ENCODE data around the gene RMC1.

DNA sequence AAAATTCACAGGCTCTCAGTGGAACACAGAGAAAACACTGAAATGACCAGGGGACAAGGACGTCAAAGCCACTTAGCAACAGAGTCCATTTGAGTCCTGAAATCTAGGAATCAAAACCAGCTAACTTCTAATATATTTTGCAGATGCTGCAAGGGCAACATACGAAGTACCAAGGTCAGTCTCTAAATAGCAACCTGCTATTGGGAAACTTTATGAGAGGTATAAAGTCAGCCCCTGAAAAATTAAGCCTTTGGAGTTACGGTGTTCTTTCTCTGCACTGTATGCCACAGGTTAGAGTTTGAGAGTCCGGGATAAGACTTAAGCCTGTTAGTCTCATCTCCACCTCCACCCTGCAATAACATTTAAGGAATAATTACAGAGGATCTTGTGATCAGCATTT, 69.7 kb downstream of the RMC1 start:
- TF ChIP-seq, protein P1, sequence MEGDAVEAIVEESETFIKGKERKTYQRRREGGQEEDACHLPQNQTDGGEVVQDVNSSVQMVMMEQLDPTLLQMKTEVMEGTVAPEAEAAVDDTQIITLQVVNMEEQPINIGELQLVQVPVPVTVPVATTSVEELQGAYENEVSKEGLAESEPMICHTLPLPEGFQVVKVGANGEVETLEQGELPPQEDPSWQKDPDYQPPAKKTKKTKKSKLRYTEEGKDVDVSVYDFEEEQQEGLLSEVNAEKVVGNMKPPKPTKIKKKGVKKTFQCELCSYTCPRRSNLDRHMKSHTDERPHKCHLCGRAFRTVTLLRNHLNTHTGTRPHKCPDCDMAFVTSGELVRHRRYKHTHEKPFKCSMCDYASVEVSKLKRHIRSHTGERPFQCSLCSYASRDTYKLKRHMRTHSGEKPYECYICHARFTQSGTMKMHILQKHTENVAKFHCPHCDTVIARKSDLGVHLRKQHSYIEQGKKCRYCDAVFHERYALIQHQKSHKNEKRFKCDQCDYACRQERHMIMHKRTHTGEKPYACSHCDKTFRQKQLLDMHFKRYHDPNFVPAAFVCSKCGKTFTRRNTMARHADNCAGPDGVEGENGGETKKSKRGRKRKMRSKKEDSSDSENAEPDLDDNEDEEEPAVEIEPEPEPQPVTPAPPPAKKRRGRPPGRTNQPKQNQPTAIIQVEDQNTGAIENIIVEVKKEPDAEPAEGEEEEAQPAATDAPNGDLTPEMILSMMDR (IDR thresholded peaks at IDR 0.05) = no peak
- no peak for TF ChIP-seq POLR2AphosphoS5 (IDR thresholded peaks at IDR 0.05; ENCODE audit: insufficient read depth in 1 of 2, low read depth in 1 of 2)
- TF ChIP-seq POLR2A (IDR thresholded peaks at IDR 0.05) = no peak
